HG02763 (cell line): Measurements from ENCODE around the gene ADCY7.

ENCODE experiments used
- ATAC-seq: cut with Tn5 transposase; IDR thresholded peaks from one replicate; pipeline ENCODE4 v1.9.1; 2021; ENCODE audit warnings: mild to moderate bottlenecking, moderate library complexity; ENCODE audit not compliant: unreplicated experiment

The ADCY7 gene

GRCh38 chr16:50247906-50248608 is 18.3 kb upstream of the ADCY7 start:
- ATAC-seq = no peak

- no peak for ATAC-seq
Measured at GRCh38 chr16:50248845-50249244, 17.5 kb upstream of the ADCY7 start.

- ATAC-seq = no peak
Measured at GRCh38 chr16:50251375-50252081, 14.8 kb upstream of the ADCY7 start.

DNA sequence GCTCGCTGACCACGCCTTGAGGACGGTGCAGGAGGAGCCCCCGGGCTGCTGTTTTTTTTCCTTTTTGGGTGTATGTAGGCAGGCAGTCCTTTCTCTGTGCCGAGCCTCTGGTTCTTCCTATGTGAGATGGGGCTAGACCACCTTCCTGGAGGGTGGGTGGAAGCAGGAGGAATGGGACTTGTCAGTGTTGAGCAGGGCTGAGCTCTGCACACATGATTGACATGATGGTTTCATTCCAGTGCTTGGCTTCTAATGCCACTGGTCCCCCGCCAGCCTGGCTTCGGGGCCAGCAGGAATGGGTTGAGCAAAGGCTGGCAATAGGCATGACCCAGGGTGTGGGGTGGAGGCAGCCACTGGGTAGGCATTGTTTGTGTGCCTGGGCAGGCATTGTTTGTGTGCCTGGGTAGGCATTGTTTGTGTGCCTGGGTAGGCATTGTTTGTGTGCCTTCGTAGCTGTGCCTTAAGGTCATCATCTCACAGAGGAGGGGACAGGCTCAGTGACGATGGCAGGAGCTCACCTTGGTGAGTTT is 14.2 kb upstream of the ADCY7 start:
- no peak for ATAC-seq

- ATAC-seq = no peak
Measured at GRCh38 chr16:50252874-50253513, 13.4 kb upstream of the ADCY7 start.

GRCh38 chr16:50253514-50253910 is 12.8 kb upstream of the ADCY7 start:
- no peak for ATAC-seq

- no peak for ATAC-seq
Measured at GRCh38 chr16:50254072-50254471, 12.3 kb upstream of the ADCY7 start.

DNA sequence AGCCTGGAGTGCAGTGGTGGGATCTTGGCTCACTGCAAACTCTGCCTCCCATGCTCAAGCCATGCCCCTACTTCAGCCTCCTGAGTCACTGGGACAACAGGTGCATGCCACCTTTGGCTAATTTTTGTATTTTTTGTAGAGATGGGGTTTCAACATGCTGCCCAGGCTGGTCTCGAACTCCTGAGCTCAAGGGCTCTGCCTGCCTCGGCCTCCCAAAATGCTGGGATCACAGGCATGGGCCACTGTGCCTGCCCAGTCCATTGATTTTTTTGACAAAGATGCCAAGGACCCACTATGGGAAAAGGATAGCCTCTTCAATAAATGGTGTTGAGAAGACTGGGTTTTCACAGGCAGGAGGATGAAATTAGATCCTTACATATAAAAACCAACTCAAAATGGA is 10.8 kb upstream of the ADCY7 start:
- ATAC-seq = no peak

- ATAC-seq = no peak
Measured at GRCh38 chr16:50256604-50257003, 9.7 kb upstream of the ADCY7 start.

DNA sequence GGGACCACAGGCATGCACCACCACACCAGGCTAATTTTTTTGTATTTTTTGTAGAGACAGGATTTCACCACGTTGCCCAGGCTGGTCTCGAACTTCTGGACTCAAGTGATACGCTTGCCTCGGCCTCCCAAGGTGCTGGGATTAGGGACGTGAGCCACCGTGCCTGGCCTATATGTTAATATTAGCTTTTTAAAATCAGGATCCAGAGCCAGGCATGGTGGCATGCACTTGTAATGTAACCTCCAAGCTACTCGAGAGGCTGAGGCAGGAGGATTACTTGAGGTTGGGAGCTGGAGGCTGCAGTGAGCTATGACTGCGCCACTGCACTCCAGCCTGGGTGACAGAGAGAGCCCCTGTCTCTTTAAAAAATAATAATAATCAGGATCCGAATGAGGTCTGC is 8.5 kb upstream of the ADCY7 start:
- ATAC-seq = no peak

DNA sequence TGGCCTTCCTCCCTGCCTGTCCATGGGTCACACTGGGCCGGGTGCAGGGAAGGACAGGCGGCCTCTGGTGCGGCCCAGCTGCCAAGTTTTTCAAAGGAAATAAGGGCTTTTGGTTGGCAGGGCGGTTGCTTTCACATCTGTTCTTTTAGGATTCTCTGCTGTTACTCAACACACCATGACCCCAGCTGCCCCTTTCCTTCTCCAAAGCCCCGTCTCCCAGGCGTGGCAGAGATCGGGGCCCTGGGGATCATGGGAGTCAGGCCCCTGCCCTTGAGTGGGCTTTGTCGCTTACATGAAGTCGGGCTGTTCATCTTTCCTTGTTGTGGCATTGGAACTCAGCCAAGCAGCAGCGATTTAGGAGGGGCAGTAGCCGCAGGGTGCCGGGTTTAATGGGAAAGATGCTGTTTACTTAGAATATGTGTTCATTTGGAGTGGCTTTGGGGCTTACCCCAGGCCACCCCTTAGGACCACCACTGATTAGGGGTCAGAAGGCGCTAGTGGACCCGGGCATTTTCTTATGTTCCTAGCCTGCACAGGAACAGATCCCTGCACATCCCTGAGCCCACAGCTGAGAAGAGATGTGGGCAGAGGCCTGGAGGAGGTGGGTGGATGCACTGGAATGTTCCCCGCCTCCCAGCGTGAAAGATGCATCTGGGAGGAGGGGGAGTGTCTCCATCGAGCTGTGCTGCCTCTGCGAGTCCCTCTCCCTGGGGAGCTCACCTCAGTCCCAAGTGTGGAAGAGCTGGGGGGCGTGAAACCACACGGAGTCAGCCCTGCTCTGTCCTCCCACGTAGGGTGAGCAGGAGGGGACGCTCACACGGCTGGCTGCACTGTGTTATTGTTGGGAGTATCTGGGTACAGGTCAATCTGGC is 6.8 kb upstream of the ADCY7 start:
- no peak for ATAC-seq

- ATAC-seq = no peak
Measured at GRCh38 chr16:50260206-50261159, 5.9 kb upstream of the ADCY7 start.

- ATAC-seq = no peak
Measured at GRCh38 chr16:50261160-50261706, 5.1 kb upstream of the ADCY7 start.

GRCh38 chr16:50261707-50262235 is 4.6 kb upstream of the ADCY7 start:
- no peak for ATAC-seq

- no peak for ATAC-seq
Measured at GRCh38 chr16:50263060-50263909, 3.1 kb upstream of the ADCY7 start.

- no peak for ATAC-seq
Measured at GRCh38 chr16:50263940-50264929, 2.1 kb upstream of the ADCY7 start.

DNA sequence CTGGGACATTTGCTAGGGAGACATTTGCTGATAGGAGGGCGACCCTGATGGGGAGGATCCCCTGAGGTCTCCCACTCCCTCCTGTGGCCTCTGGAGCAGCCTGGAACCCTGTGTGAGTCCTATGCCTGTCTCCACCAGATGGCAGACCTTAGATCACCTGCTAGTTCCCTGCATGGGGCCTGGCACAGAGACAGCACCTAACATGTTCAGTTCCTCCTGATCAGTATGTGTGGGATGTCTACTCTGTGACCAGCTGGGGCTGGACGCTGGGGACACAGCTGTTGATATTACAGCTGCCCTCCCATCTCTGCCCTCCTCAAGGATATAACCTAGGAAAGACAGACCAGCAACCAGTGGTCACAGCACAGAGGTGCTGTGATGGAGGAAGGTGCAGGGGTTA is 1.1 kb upstream of the ADCY7 start:
- ATAC-seq = no peak
